Measurements from ENCODE around the gene ZNF207.
"Not testable (repeated sequence)": the region's sequence is repeated elsewhere in the genome, so short reads cannot be mapped to it uniquely, and the experiment has no call there.

The ZNF207 gene

DNA sequence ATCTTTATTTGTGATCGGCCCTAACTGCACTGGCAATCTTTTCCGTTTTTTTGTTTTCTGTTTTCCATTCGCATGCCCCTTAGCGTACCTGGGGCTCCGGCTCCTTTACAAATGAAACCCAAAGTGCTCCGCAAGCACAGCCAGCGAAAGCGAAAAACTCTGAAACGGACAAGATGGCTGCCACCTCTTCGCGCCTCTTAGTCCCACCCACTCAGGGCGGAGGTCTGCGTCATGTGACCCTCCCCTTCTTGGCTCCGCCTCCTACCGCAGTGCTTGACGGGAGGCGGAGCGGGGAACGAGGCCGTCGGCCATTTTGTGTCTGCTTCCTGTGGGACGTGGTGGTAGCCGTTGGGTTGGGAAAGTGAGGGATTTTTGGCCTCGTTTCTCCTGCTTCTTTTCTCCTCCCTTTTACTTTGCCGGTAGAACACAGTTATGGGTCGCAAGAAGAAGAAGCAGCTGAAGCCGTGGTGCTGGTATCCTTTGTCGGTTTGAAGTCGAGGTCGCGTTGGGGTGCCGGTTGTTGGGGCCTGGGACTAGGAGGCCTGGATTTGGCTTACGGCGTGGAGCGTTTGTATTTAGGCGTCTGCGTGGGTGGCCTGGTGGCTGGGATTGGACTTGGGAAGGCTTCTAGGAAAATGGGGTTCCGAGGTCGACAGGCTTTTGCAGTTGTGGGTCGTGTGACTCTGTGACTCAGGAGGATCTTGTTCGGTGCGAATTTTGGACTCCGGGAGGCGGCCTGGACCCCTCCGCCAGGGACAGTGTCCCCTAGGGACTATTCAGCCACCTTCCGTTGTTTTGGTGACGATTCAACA is at the start of gene ZNF207:
Gene ZNF207 (plus strand): TSS at position 304 of the 812 bp plus-strand sequence. CDS start 129 bp downstream, at position 433.
- peak; percentile 95 for DNase-seq (ENCODE audit: low spot score)

GRCh38 chr17:32302037-32302436 is 47.9 kb upstream of the ZNF207 start:
- no peak for DNase-seq (ENCODE audit: low spot score)

DNA sequence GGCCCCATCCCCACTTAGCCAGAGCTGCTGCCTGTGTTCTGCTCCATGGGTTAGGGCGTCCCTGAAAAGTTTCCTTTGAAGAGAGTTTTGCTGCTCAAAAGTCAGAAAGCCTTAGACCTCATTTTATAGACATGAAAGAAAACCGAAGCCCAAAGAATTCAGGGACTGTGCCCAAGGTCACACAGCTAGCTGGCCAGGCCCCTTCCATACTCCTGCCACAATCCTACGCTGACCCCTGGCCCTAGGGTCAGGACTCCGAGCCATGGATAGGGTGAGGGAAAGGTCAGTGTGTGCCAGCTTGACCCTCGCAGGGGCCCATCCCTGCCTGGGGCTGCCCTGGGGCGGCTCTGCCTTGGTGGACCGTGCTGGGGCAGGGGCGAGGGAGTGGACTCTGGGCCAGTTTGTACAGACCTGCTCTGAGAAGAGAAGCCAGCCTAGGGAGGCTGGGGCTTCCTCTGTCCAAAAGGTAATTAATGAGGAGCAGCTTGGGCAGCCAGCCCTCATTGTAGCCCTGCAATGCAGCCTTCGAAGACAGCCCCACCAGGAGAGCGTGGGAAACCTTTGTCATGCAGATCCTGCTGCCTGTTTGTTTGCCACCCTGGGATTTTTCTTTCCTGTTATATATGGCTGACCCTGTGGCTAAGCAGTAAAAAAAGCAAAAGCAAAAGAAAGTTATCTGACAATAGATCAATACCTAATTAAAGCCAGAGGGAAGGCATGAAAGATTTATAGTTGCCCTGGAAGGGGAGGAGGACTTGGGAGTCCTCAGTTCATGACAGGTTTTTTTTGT is 46.9 kb upstream of the ZNF207 start:
- no peak for DNase-seq (ENCODE audit: low spot score)

GRCh38 chr17:32303781-32304288 is 46.1 kb upstream of the ZNF207 start:
- no peak for DNase-seq (ENCODE audit: low spot score)

GRCh38 chr17:32305049-32305448 is 44.9 kb upstream of the ZNF207 start:
- no peak for DNase-seq (ENCODE audit: low spot score)

GRCh38 chr17:32307658-32308057 is 42.3 kb upstream of the ZNF207 start:
- DNase-seq (ENCODE audit: low spot score), result no peak

DNA sequence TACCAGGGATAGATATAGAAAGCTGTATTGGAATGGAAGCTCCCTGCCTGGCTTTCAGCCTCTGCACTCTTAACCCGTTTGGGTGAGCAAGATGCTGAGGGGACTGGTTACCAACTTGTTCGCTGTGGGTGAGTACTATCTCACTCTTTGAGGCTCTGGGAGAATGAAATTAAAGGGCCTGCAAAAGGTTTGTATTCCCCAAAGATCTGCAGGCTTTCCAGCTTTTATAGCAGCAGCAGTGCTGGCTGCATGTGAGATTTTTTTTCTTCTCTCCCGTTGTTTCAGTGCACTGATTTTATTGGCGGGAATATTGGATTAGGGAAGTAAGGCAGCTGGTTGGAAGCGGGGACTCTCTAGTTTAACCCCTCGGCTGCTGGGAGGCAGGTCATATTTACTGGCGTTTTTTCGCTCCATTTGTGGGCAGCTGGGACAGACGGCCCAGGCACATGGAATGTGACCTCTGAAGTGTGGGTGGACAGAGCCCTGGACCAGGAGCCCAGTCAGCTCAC is 38.9 kb upstream of the ZNF207 start:
- DNase-seq (ENCODE audit: low spot score), result no peak

DNA sequence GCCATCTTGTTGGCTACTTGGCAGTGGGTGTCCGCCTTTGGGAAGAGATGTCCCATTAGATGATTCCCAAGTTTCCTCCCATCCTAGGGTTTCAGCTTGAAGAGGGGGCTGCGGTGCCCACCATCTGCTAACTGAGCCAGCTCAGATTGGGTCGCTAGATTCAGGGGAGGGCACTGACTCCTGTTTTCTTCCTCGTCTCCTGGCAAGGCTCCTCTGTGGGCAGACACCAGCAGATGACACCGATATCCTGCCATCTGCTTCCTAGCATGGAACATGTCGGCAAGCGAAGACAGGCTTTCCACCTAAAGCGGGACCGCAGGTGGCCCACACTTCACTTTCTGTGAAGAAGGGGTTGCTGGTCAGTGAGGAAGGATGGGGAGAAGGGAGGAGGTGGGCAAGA is 35.3 kb upstream of the ZNF207 start:
- no peak for DNase-seq (ENCODE audit: low spot score)

DNA sequence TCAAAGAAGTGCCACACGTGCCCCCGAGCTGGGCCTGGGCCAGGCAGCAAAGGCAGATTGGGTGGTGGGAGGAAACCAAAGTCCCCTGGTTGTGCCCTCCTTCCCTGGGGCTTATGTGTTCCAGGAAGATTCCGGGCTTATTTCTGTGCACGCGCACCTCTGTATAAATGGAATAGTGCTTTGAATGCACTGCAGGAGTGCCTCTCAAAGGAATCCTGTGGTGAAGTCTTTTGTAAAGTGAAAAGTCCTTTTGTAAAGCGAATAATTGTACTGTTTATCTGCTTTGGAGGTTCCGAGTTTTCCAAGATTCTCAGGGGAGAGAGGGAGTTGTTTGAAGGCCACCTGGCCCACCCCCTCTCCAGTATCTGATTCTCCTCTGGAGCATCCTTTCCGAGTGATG is 34.8 kb upstream of the ZNF207 start:
- no peak for DNase-seq (ENCODE audit: low spot score)

- not testable (repeated sequence) for DNase-seq (ENCODE audit: low spot score)
These were observed 33.3 kb upstream of the ZNF207 start for GRCh38 chr17:32316653-32317052.

- no peak for DNase-seq (ENCODE audit: low spot score)
These were observed 32.6 kb upstream of the ZNF207 start for GRCh38 chr17:32317353-32317752.

- no peak for DNase-seq (ENCODE audit: low spot score)
These were observed 31.9 kb upstream of the ZNF207 start for GRCh38 chr17:32318071-32318470.

GRCh38 chr17:32319548-32319905 is 30.4 kb upstream of the ZNF207 start:
- DNase-seq (ENCODE audit: low spot score), result peak; percentile 58

DNA sequence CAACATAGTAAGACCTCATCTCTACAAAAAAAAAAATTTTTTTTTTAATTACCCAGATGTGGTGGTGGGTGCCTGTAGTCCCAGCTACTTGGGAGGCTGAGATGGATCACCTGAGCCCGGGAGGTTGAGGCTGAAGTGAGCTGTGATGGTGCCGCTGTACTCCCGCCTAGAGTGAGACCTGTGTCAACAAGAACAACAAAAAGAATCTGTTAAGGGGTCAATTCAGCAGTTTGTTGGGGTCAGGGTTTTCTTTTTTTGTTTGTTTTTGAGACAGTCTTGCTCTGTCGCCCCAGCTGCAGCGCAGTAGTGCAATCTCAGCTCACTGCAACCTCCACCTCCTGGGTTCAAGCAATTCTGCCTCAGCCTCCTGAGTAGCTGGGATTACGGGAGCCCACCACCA is 29.9 kb upstream of the ZNF207 start:
- DNase-seq (ENCODE audit: low spot score), result not testable (repeated sequence)

DNA sequence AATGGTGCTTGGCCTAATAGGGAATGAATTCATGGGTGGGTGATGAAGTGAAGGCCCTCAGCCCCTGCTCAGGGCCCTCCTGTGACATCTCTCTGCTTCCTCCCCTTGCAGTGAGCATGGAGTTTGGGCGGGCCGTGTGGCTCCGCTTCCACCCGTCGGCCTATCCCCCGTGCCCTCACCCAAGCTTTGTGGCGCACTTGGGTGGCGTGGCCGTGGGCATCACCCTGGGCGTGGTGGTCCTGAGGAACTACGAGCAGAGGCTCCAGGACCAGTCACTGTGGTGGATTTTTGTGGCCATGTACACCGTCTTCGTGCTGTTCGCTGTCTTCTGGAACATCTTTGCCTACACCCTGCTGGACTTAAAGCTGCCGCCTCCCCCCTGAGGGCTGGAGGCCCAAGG is 29.1 kb upstream of the ZNF207 start:
- no peak for DNase-seq (ENCODE audit: low spot score)

DNA sequence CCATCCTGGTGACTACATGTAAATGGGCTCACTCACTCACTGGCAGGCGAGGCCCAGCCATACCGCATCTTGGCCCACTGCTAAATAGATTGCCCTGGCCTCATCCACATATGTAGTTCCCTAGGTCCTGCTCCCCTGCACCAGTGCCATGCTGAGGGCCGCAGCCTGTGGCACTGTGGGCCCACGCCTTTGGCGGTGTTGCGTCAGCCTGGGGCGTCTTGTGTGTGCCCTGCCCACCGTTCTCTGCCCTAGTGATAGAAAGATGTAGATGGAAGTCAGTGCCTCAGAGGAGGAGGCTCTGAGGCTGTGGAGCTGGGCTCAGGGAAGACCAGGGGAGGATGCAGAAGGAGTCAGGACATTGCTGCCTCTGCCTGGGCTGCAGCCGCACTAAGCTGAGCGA is 26.9 kb upstream of the ZNF207 start:
- no peak for DNase-seq (ENCODE audit: low spot score)

DNA sequence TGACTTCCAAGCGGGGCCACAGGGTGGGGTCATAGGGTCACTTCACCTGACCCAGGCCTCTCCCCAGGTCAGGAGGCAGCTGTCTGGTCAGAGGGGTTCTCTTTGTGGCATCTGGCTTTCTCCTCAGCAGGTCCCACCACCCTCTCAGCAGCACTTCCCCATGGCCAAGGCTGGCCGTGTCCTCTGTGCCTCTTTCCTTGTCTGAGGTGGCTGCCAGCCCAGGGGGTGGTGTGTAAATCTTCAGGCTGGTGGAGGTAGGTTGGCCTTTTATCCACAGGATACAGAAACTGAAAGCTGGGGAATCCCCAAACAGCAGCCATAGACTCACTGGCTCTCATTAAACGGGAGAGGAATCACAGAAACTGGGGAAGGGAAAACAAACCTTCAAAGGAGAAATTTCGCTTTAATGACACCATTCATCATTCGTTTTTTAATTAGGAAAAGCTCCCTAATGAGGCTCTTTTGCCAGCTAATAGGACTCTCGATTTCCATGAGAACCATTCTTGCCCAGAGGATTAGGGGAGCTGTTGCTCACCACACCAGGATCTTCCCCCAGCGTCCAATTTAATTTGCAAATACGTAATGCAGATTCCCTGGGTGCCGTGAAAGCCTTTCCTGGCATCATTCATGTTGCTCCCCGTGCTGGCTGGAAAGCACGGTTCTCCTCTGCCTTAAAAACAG is 26.0 kb upstream of the ZNF207 start:
- peak; percentile 13 for DNase-seq (ENCODE audit: low spot score)

GRCh38 chr17:32327911-32328310 is 22.0 kb upstream of the ZNF207 start:
- DNase-seq (ENCODE audit: low spot score), result no peak

- DNase-seq (ENCODE audit: low spot score), result no peak
These were observed 19.8 kb upstream of the ZNF207 start for GRCh38 chr17:32330147-32330546.

GRCh38 chr17:32331243-32332040 is 18.5 kb upstream of the ZNF207 start:
- no peak for DNase-seq (ENCODE audit: low spot score)

GRCh38 chr17:32333187-32333586 is 16.8 kb upstream of the ZNF207 start:
- no peak for DNase-seq (ENCODE audit: low spot score)

DNA sequence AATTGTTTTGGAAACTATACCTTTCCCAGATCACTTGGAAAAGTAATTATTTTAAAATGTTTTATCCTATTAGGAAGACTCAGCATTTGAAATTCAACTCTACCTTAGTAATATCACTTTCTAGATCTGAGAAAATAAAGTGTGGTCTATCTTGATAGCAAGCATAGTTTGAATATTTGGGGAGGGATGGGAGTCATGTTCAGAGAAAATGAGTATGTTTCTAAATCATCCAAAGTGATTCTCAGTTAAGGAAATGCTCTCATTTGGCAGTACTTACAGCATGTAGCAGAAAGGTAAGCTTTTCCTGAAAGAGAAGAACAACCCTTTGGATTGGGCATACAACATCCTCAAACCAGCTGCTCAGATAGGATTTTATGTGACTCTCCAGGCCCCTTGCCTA is 14.9 kb upstream of the ZNF207 start:
- DNase-seq (ENCODE audit: low spot score), result no peak
